Heart left ventricle (tissue), 16 donors: Measurements from ENCODE around the gene SCLT1. TPM values are rescaled to one million over a fixed set of nuclear protein-coding genes. Genes with fewer than 3 reads are reported as not detected.
A peak's percentile ranks its signal among the peaks of the same experiment; 100 is the strongest.

Source experiments
- ATAC-seq, 4 donors: fragments of 200-7000 bp; cut with Tn5 transposase; one replicate each; pipeline ENCODE4 v1.9.1; 2020 to 2022; ENCODE audit warnings: moderate library complexity in 4 of 4, mild to moderate bottlenecking in 3 of 4, moderate number of reproducible peaks in 1 of 4
- DNase-seq, 5 donors: peaks; one replicate each; pipeline ENCODE4 v3.0.0-alpha.2; 2020
- H3K27ac ChIP-seq, 12 donors: fragments of 200-600 bp; sonication (generic) in 4 of 12; one replicate each; pipeline versions ENCODE4 v1.5.0 to v1.8.0; 2016 to 2022; ENCODE audit warnings: mild to moderate bottlenecking in 2 of 12
- H3K27me3 ChIP-seq, 9 donors: fragments of 200-600 bp; sonication (generic) in 2 of 9; one replicate each; pipeline versions ENCODE4 v1.5.1 to v1.8.0; 2016 to 2022; ENCODE audit warnings: mild to moderate bottlenecking in 3 of 9
- H3K36me3 ChIP-seq, 9 donors: fragments of 200-600 bp; sonication (generic) in 2 of 9; one replicate each; pipeline versions ENCODE4 v1.5.0 to v1.8.0; 2018 to 2022; ENCODE audit warnings: mild to moderate bottlenecking in 2 of 9
- H3K4me1 ChIP-seq, 12 donors: fragments of 200-600 bp; sonication (generic) in 4 of 12; one replicate each; pipeline versions ENCODE4 v1.5.0 to v1.8.0; 2016 to 2022; ENCODE audit warnings: mild to moderate bottlenecking in 3 of 12
- H3K4me3 ChIP-seq, 12 donors: fragments of 200-600 bp; sonication (generic) in 4 of 12; one replicate each; pipeline versions ENCODE4 v1.5.0 to v1.8.0; 2017 to 2022; ENCODE audit warnings: mild to moderate bottlenecking in 9 of 12, moderate library complexity in 4 of 12
- H3K9me3 ChIP-seq, 12 donors: fragments of 200-600 bp; sonication (generic) in 4 of 12; one replicate each; pipeline versions ENCODE4 v1.5.0 to v1.8.0; 2016 to 2022; ENCODE audit warnings: mild to moderate bottlenecking in 1 of 12
- POLR2A ChIP-seq, 2 donors: fragments of 450-650 bp; IDR thresholded peaks; one replicate each; pipeline ENCODE4 v1.6.1; 2017; ENCODE audit warnings: antibody characterized with exemption in 2 of 2, mild to moderate bottlenecking in 2 of 2, moderate library complexity in 2 of 2
- WGBS, 4 donors: extraction: QIAGEN DNeasy Blood & Tissue Kit in 2 of 4; methylation state at CpG; one replicate each; pipeline versions ENCODE4 v1.1.5 to v1.1.7; 2013 to 2018; 5-methylcytosine and 5-hydroxymethylcytosine counted together
- intact Hi-C, 10 donors: fragments of 100-400 bp; cut with DNase I; formaldehyde crosslinking; loops; one replicate each; pipeline versions ENCODE4 v1.11.1 to v1.14.2; 2022
- polyA plus RNA-seq, 2 donors: library from polyadenylated mRNA; stranded (reverse); fragments of 200-250 nt; gene quantifications; one replicate each; pipeline ENCODE4 v1.2.3, GENCODE V29; 2013
- total RNA-seq, 9 donors: library from RNA; depleted of rRNA in 2 of 9; stranded (reverse); fragments of >200 nt in 2 of 9; fragmentation: NEBNext Ultra II Directional in 3 of 9; extraction: Animal tissue kit (Norgen Biotek cat#: 25700) in 3 of 9; gene quantifications; one replicate each; pipeline versions ENCODE4 v1.1.0 to v1.2.4, GENCODE V29; 2016 to 2023
- TF ChIP-seq, protein P1 (sequence below), 12 donors: fragments of 200-600 bp; sonication (generic) in 4 of 12; IDR thresholded peaks; one replicate each; pipeline versions ENCODE4 v1.5.0 to v1.8.0; 2018 to 2022; ENCODE audit warnings: antibody characterized with exemption in 12 of 12, mild to moderate bottlenecking in 5 of 12
- donor health status: ischemic (EF 13 %, LVEDD 7.1; RV severe dilation, severe dysfunction).
- donor health status: healthy with polysubstance abuse.
- donor health status: DM: no; HTN: yes; CAD: no.
- donor health status: DM: no; HTN: no; CAD: no.
- donor health status: ischemic (EF 25% LVEDD 6.9; RV normal size, moderate dysfunction).
- donor health status: ischemic (EF 25% LVEDD 5.7; RV mildly dilated, moderate dysfunction).
- donor health status: healthy.
- donor health status: DM: yes; HTN: yes; CAD: no.
- donor health status: ischemic (EF 35%, LVEDD 5.7; RV mildly dilated, moderate dysfunction).
- donor health status: nonischemic (EF 11% LVEDD 7.7; RV severe dilation, severe dysfunction).
- donor health status: DM: yes; HTN: yes; CAD: no.
- donor health status: PGD.
- donor health status: ischemic (EF 29% LVEDD 5.4; RV normal size, mild dysfunction).
- donor health status: nonischemic (EF 23%, LVEDD 6.1; RV moderate dilation, normal function).

Gene SCLT1
- total and polyA plus RNA-seq, 11 donors = 3.4 to 13.7 (median 10.1) TPM

DNA sequence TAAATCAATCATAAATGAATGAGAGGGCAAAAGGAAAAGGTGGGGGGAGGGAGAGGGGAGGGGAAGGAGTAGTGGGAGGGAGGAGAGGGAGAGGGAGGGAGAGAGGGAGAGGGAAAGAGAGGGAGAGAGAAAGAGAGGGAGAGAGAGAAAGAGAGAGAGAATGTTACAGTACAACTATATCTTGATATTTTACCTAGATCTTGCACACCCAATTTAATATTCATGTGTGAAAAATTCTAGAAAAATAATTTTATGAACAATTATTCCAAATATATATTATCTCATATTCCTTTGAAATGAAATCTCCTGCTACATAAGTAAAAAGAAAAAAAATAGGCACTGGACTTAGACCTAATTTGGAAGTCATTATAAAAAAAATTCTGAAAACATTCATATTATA lies 120.0 kb downstream of the SCLT1 start:
- H3K36me3 ChIP-seq = peaks cover 0 to 9% (median 3%) of the 10 kb centered on the region in 9 donors
- intact Hi-C loops = no loop called here
- H3K27me3 ChIP-seq = no peaks in the 10 kb centered on the region
- DNase-seq (no peak), ATAC-seq (no peak)
- H3K4me1 ChIP-seq = peaks cover 0 to 3% (median 0%) of the 10 kb centered on the region in 12 donors
- TF ChIP-seq, protein P1, sequence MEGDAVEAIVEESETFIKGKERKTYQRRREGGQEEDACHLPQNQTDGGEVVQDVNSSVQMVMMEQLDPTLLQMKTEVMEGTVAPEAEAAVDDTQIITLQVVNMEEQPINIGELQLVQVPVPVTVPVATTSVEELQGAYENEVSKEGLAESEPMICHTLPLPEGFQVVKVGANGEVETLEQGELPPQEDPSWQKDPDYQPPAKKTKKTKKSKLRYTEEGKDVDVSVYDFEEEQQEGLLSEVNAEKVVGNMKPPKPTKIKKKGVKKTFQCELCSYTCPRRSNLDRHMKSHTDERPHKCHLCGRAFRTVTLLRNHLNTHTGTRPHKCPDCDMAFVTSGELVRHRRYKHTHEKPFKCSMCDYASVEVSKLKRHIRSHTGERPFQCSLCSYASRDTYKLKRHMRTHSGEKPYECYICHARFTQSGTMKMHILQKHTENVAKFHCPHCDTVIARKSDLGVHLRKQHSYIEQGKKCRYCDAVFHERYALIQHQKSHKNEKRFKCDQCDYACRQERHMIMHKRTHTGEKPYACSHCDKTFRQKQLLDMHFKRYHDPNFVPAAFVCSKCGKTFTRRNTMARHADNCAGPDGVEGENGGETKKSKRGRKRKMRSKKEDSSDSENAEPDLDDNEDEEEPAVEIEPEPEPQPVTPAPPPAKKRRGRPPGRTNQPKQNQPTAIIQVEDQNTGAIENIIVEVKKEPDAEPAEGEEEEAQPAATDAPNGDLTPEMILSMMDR (IDR thresholded peaks at IDR 0.05) = no peak
- no peak for TF ChIP-seq POLR2A (IDR thresholded peaks at IDR 0.05)
- H3K4me3 ChIP-seq = no peak overlapping the region
- H3K9me3 ChIP-seq = no peaks in the 10 kb centered on the region
- no peak overlapping the region for H3K27ac ChIP-seq

DNA sequence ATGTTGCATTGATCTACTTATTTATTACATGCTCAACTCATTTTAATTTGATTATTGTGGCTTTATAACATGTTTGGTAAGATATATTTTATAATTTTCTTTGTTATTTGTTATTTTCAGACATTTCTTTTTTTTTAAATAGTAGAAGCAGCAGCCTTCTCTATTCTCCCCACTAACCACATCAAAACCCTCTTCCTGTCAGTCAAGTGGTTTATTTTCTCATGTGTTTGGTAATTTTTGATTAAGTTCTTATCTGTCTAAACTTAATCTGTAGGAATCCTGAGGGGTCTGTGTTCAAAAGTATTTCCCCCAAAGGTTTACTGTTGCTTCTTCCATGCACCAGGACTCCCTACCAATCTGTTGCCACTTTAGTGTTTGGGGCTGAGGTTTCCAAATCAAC lies 131.9 kb downstream of the SCLT1 start:
- H3K36me3 ChIP-seq = peaks cover 0 to 13% (median 0%) of the 10 kb centered on the region in 9 donors
- ATAC-seq (no peak), DNase-seq (no peak)
- no peaks in the 10 kb centered on the region for H3K4me1 ChIP-seq
- no peaks in the 10 kb centered on the region for H3K27me3 ChIP-seq
- intact Hi-C loops = no loop called here
- TF ChIP-seq, protein P1 (IDR thresholded peaks at IDR 0.05) = no peak
- no peak for TF ChIP-seq POLR2A (IDR thresholded peaks at IDR 0.05)
- no peak overlapping the region for H3K4me3 ChIP-seq
- H3K9me3 ChIP-seq = no peaks in the 10 kb centered on the region
- H3K27ac ChIP-seq = no peak overlapping the region

DNA sequence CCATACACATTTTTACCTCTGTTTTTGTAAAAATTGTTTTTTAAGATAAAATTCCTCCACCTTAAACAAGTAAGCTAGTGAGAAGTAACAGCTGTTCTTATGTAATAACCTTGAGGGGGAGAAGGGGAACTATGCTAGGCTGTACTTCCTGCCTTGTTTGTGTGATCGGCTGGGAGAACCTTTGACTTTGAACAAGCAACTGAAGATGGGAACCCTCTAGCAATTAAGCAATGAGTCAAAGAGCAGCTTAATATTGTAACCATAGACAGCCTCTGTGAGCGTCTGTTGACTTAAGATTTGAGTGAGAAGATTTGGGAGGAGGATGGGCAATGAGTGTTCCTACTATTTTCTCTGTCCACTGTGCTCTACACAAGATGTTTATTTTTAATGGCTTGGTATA lies 135.1 kb downstream of the SCLT1 start:
- Histone ChIP-seq H3K4me3 (no peak overlapping the region), H3K36me3 (peaks cover 0 to 13% (median 0%) of the 10 kb centered on the region in 9 donors), H3K4me1 (peaks cover 0 to 3% (median 0%) of the 10 kb centered on the region in 12 donors), H3K27me3 (no peaks in the 10 kb centered on the region), H3K9me3 (no peaks in the 10 kb centered on the region), H3K27ac (peak overlapping the region in 1 of 12 donors; percentile 1)
- ATAC-seq = peak in 1 of 4 donors; percentile 42
- DNase-seq = no peak
- intact Hi-C loops = no loop called here
- 60 to 79% (median 78%) methylated on average over 2 of the region's 2 CpGs for WGBS, 4 donors
- TF ChIP-seq, protein P1 (IDR thresholded peaks at IDR 0.05) = no peak
- TF ChIP-seq POLR2A (IDR thresholded peaks at IDR 0.05) = no peak

DNA sequence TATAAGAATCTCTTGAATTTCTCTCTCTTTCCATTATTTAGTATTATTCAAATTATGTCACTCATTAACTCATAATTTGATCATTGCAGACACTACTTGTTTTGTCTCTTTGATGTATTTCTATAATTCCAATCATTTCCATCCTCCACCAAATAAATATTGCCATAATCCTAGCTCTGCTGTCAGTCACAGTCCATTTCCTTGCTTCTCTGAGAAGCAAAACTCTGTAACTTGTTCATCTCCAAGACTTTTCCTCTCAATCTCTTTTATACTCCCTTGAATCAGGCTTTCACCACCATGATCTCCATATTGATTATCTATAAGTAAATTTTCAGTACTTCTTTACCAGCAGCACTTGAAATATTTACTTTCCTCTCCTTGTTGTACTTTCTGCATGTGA lies 135.9 kb downstream of the SCLT1 start:
- ATAC-seq = no peak
- peaks cover 0 to 3% (median 0%) of the 10 kb centered on the region in 12 donors for H3K4me1 ChIP-seq
- no peaks in the 10 kb centered on the region for H3K9me3 ChIP-seq
- DNase-seq = no peak
- peaks cover 0 to 13% (median 0%) of the 10 kb centered on the region in 9 donors for H3K36me3 ChIP-seq
- H3K27me3 ChIP-seq = no peaks in the 10 kb centered on the region
- intact Hi-C loops = no loop called here
- no peak for TF ChIP-seq POLR2A (IDR thresholded peaks at IDR 0.05)
- TF ChIP-seq, protein P1 (IDR thresholded peaks at IDR 0.05) = no peak
- H3K4me3 ChIP-seq = no peak overlapping the region
- no peak overlapping the region for H3K27ac ChIP-seq
